Jurkat, Clone E6-1 (cell line): ENCODE data around the gene NBL1.
A peak's percentile ranks its signal among the peaks of the same experiment; 100 is the strongest.

Experiments used
- DNase-seq: peaks from one replicate; pipeline ENCODE4 v3.0.0-alpha.2; 2011; ENCODE audit warnings: low read depth, low spot score
- H3K4me3 ChIP-seq: 2 replicates; pipeline ENCODE4 v1.5.1; 2011; ENCODE audit warnings: mild to moderate bottlenecking, low read length, control low read depth, moderate library complexity

NBL1 gene

GRCh38 chr1:19644395-19644680 lies 227 bp downstream of the NBL1 start:
- DNase-seq: no peak
- peak overlapping the region; percentile 47 for H3K4me3 ChIP-seq

- no peak for DNase-seq
These were observed 735 bp downstream of the NBL1 start for GRCh38 chr1:19644681-19645410.

GRCh38 chr1:19645411-19646251 lies 1.5 kb downstream of the NBL1 start:
- DNase-seq: no peak
- no peak overlapping the region for H3K4me3 ChIP-seq

More at GRCh38 chr1:19644681-19645410, 735 bp downstream of the NBL1 start:
- H3K4me3 ChIP-seq: peak overlapping the region; percentile 47

- DNase-seq: no peak
- no peak overlapping the region for H3K4me3 ChIP-seq
These were observed 2.5 kb downstream of the NBL1 start for GRCh38 chr1:19646377-19647319.

GRCh38 chr1:19647643-19648042 lies 3.5 kb downstream of the NBL1 start:
- no peak for DNase-seq
- H3K4me3 ChIP-seq: no peak overlapping the region

- no peak for DNase-seq
- H3K4me3 ChIP-seq: no peak overlapping the region
These were observed 4.1 kb downstream of the NBL1 start for GRCh38 chr1:19648239-19648638.

GRCh38 chr1:19648689-19649088 lies 4.6 kb downstream of the NBL1 start:
- DNase-seq: no peak
- H3K4me3 ChIP-seq: no peak overlapping the region

GRCh38 chr1:19650416-19651140 lies 6.5 kb downstream of the NBL1 start:
- H3K4me3 ChIP-seq: no peak overlapping the region

GRCh38 chr1:19651141-19651737 lies 7.1 kb downstream of the NBL1 start:
- no peak overlapping the region for H3K4me3 ChIP-seq
- DNase-seq: peak; percentile 26

More at GRCh38 chr1:19650416-19651140, 6.5 kb downstream of the NBL1 start:
- no peak for DNase-seq

- DNase-seq: no peak
- H3K4me3 ChIP-seq: no peak overlapping the region
These were observed 10.3 kb downstream of the NBL1 start for GRCh38 chr1:19654386-19654785.

GRCh38 chr1:19654886-19655717 lies 11.0 kb downstream of the NBL1 start:
- DNase-seq: no peak
- H3K4me3 ChIP-seq: no peak overlapping the region

GRCh38 chr1:19655718-19656080 lies 11.6 kb downstream of the NBL1 start:
- H3K4me3 ChIP-seq: no peak overlapping the region
- DNase-seq: no peak

GRCh38 chr1:19656134-19656779 lies 12.1 kb downstream of the NBL1 start:
- DNase-seq: no peak
- H3K4me3 ChIP-seq: no peak overlapping the region

GRCh38 chr1:19656780-19657466 lies 12.8 kb downstream of the NBL1 start:
- DNase-seq: no peak

GRCh38 chr1:19657511-19657910 lies 13.4 kb downstream of the NBL1 start:
- no peak for DNase-seq
- no peak overlapping the region for H3K4me3 ChIP-seq

More at GRCh38 chr1:19656780-19657466, 12.8 kb downstream of the NBL1 start:
- H3K4me3 ChIP-seq: no peak overlapping the region

GRCh38 chr1:19658186-19658585 lies 14.1 kb downstream of the NBL1 start:
- no peak overlapping the region for H3K4me3 ChIP-seq
- no peak for DNase-seq
